HepG2 (cell line): Measurements from ENCODE around the gene GAL3ST2. TPM values are rescaled to one million over a fixed set of nuclear protein-coding genes. Genes with fewer than 3 reads are reported as not detected.
A peak's percentile ranks its signal among the peaks of the same experiment; 100 is the strongest.

ENCODE experiments used
- CBX1 ChIP-seq: IDR thresholded peaks from one replicate; pipeline ENCODE4 v1.6.1; 2016; ENCODE audit warnings: antibody characterized with exemption, low read depth
- FOSL2 ChIP-seq: sonication (generic); formaldehyde crosslinking; IDR thresholded peaks from 2 replicates; pipeline ENCODE4 v1.4.0; 2020; ENCODE audit warnings: missing genetic modification reagents
- FOXM1 ChIP-seq: sonication (generic); formaldehyde crosslinking; IDR thresholded peaks from 2 replicates; pipeline ENCODE4 v1.5.0; 2020; ENCODE audit warnings: missing genetic modification reagents
- KDM2A ChIP-seq: sonication (generic); formaldehyde crosslinking; IDR thresholded peaks from 2 replicates; pipeline ENCODE4 v1.4.0; 2020; ENCODE audit warnings: low read depth, missing genetic modification reagents, borderline replicate concordance
- LBX2 ChIP-seq: sonication (generic); formaldehyde crosslinking; IDR thresholded peaks from 2 replicates; pipeline ENCODE4 v1.5.0; 2020; ENCODE audit warnings: missing genetic modification reagents, mild to moderate bottlenecking, borderline replicate concordance
- MXD4 ChIP-seq: IDR thresholded peaks from 2 replicates; pipeline ENCODE4 v1.6.1; 2016; ENCODE audit warnings: mild to moderate bottlenecking, missing biosample characterization, missing genetic modification reagents
- PITX1 ChIP-seq: sonication (generic); formaldehyde crosslinking; IDR thresholded peaks from 2 replicates; pipeline ENCODE4 v1.5.1; 2020; ENCODE audit warnings: mild to moderate bottlenecking, missing genetic modification reagents
- PLSCR1 ChIP-seq: sonication (generic); formaldehyde crosslinking; IDR thresholded peaks from 2 replicates; pipeline ENCODE4 v1.5.0; 2020; ENCODE audit warnings: missing genetic modification reagents, mild to moderate bottlenecking, borderline replicate concordance
- RNF219 ChIP-seq: sonication (generic); formaldehyde crosslinking; IDR thresholded peaks from 2 replicates; pipeline ENCODE4 v1.5.0; 2020; ENCODE audit warnings: mild to moderate bottlenecking, missing genetic modification reagents
- SP4 ChIP-seq: sonication (generic); formaldehyde crosslinking; IDR thresholded peaks from 2 replicates; pipeline ENCODE4 v1.8.1; 2023; ENCODE audit warnings: mild to moderate bottlenecking, missing genetic modification reagents
- TFDP1 ChIP-seq: IDR thresholded peaks from 2 replicates; pipeline ENCODE4 v1.6.1; 2016; ENCODE audit warnings: missing compliant biosample characterization, missing genetic modification reagents, borderline replicate concordance
- ZBTB26 ChIP-seq: IDR thresholded peaks from 2 replicates; pipeline ENCODE4 v1.6.1; 2016; ENCODE audit warnings: missing compliant biosample characterization, missing genetic modification reagents, borderline replicate concordance
- ZFY ChIP-seq: sonication (generic); formaldehyde crosslinking; IDR thresholded peaks from 2 replicates; pipeline ENCODE4 v1.4.0; 2020; ENCODE audit warnings: missing genetic modification reagents
- ZNF17 ChIP-seq: sonication (generic); formaldehyde crosslinking; IDR thresholded peaks from 2 replicates; pipeline ENCODE4 v1.5.0; 2020; ENCODE audit warnings: mild to moderate bottlenecking, missing genetic modification reagents
- ZNF30 ChIP-seq: sonication (generic); formaldehyde crosslinking; IDR thresholded peaks from 2 replicates; pipeline ENCODE4 v1.5.0; 2020; ENCODE audit warnings: mild to moderate bottlenecking, missing genetic modification reagents
- ZNF331 ChIP-seq: sonication (generic); formaldehyde crosslinking; IDR thresholded peaks from 2 replicates; pipeline ENCODE4 v1.4.0; 2020; ENCODE audit warnings: missing genetic modification reagents
- ZNF33B ChIP-seq: sonication (generic); formaldehyde crosslinking; IDR thresholded peaks from 2 replicates; pipeline ENCODE4 v1.5.1; 2020; ENCODE audit warnings: mild to moderate bottlenecking, missing genetic modification reagents
- ZNF460 ChIP-seq: sonication (generic); formaldehyde crosslinking; IDR thresholded peaks from 2 replicates; pipeline ENCODE4 v1.5.1; 2020; ENCODE audit warnings: missing genetic modification reagents, mild to moderate bottlenecking, borderline replicate concordance
- ZNF552 ChIP-seq: sonication (generic); formaldehyde crosslinking; IDR thresholded peaks from 2 replicates; pipeline ENCODE4 v1.9.0; 2022; ENCODE audit warnings: missing genetic modification reagents, mild to moderate bottlenecking, borderline replicate concordance
- ZNF589 ChIP-seq: sonication (generic); formaldehyde crosslinking; conservative IDR thresholded peaks from 2 replicates; pipeline ENCODE4 v1.8.0; 2022; ENCODE audit warnings: mild to moderate bottlenecking, moderate library complexity, missing genetic modification reagents
- ZNF800 ChIP-seq: sonication (generic); formaldehyde crosslinking; IDR thresholded peaks from 2 replicates; pipeline ENCODE4 v1.4.0; 2020; ENCODE audit warnings: missing genetic modification reagents
- ZSCAN12 ChIP-seq: sonication (generic); formaldehyde crosslinking; IDR thresholded peaks from 2 replicates; pipeline ENCODE4 v1.9.0; 2021; ENCODE audit warnings: mild to moderate bottlenecking, missing genetic modification reagents
- polyA plus RNA-seq, 8 experiments: library from polyadenylated mRNA; depleted of rRNA in 3 of 8; stranded (reverse) in 7 of 8; unstranded in 1 of 8; fragments of >200 nt; fragmentation: Illumina TruSeq in 4 of 8; extraction: Trizol in 4 of 8; gene quantifications; 2 replicates each; pipeline versions ENCODE4 v1.2.1 to v1.2.3, GENCODE V29; 2011 to 2016; ENCODE audit warnings: low read depth in 4 of 8, missing spikeins in 1 of 8, mixed read lengths in 1 of 8; ENCODE audit not compliant: insufficient read depth in 1 of 8
- total RNA-seq, 5 experiments: library from RNA; depleted of rRNA; stranded (reverse); fragments of >200 nt; fragmentation: Illumina TruSeq; extraction: Trizol; gene quantifications; 2 replicates each; pipeline ENCODE4 v1.2.3, GENCODE V29; 2016; ENCODE audit warnings: low read depth in 1 of 5

Gene GAL3ST2
- total and polyA plus RNA-seq, 2 of the 13 experiments (the other 11 are each of a cell fraction or from before 2014, with no cell fraction given), result 0.17 to 0.20 TPM

- TF ChIP-seq ZNF589 (CRISPR knock-in tag), result no peak
- TF ChIP-seq RNF219 (CRISPR knock-in tag), result no peak
- TF ChIP-seq FOSL2, result 0 out of 2 replicates have a peak, but pooled peaks have one; percentile 6
- no peak for TF ChIP-seq ZNF552 (CRISPR knock-in tag)
- peak; percentile 51; the same call in 1 of the 2 replicates for TF ChIP-seq ZNF800 (CRISPR knock-in tag)
- no peak for TF ChIP-seq SP4 (CRISPR knock-in tag)
- no peak for TF ChIP-seq ZNF17 (CRISPR knock-in tag)
- TF ChIP-seq PITX1 (CRISPR knock-in tag), result no peak
- TF ChIP-seq ZFY, result peak; percentile 48
- TF ChIP-seq ZNF331, result no peak
- TF ChIP-seq CBX1, result no peak
- no peak for TF ChIP-seq ZNF460 (CRISPR knock-in tag)
- no peak for TF ChIP-seq ZNF33B (CRISPR knock-in tag)
- TF ChIP-seq KDM2A (CRISPR knock-in tag), result peak; percentile 31; the same call in 1 of the 2 replicates
- 0 out of 2 replicates have a peak, but pooled peaks have one; percentile 21 for TF ChIP-seq TFDP1 (CRISPR knock-in tag)
- no peak for TF ChIP-seq ZNF30
- TF ChIP-seq PLSCR1 (CRISPR knock-in tag), result no peak
- no peak for TF ChIP-seq FOXM1 (CRISPR knock-in tag)
- no peak for TF ChIP-seq ZSCAN12 (CRISPR knock-in tag)
- no peak for TF ChIP-seq MXD4 (CRISPR knock-in tag)
- TF ChIP-seq ZBTB26 (CRISPR knock-in tag), result no peak
- no peak for TF ChIP-seq LBX2 (CRISPR knock-in tag)
Observed at GRCh38 chr2:241844066-241844728, 67.6 kb downstream of the GAL3ST2 start (continued).
